ENCODE results near the gene GAGE13.
"Not testable (repeated sequence)": the region's sequence is repeated elsewhere in the genome, so short reads cannot be mapped to it uniquely, and the experiment has no call there.

GAGE13 gene, protein sequence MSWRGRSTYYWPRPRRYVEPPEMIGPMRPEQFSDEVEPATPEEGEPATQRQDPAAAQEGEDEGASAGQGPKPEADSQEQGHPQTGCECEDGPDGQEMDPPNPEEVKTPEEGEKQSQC

DNA sequence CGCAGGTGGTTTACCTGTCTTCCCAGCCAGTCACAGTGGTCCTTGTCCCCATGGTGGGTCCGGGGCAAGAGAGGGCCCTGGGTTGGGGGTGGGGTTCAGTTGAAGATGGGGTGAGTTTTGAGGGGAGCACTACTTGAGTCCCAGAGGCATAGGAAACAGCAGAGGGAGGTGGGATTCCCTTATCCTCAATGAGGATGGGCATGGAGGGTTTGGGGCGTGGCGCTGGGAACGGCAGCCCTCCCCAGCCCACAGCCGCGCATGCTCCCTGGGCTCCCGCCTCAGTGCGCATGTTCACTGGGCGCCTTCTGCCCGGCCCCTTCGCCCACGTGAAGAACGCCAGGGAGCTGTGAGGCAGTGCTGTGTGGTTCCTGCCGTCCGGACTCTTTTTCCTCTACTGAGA lies at the start of gene GAGE13:
GAGE13 (plus strand) TSS at position 301 of the 400 bp plus-strand sequence. CDS start 1,156 bp downstream, outside the sequence.
- CTCF ChIA-PET, H3K27ac Mint-ChIP-seq, H3K4me1 Mint-ChIP-seq, H3K4me3 Mint-ChIP-seq, DNase-seq, H3K9me3 Mint-ChIP-seq, H3K36me3 Mint-ChIP-seq, H3K27me3 Mint-ChIP-seq: not testable (repeated sequence)

GRCh38 chrX:49282647-49283011 lies 48.8 kb upstream of the GAGE13 start:
- H3K4me1 Mint-ChIP-seq, result peaks cover 46% of the 10 kb centered on the region
- DNase-seq, result no peak

DNA sequence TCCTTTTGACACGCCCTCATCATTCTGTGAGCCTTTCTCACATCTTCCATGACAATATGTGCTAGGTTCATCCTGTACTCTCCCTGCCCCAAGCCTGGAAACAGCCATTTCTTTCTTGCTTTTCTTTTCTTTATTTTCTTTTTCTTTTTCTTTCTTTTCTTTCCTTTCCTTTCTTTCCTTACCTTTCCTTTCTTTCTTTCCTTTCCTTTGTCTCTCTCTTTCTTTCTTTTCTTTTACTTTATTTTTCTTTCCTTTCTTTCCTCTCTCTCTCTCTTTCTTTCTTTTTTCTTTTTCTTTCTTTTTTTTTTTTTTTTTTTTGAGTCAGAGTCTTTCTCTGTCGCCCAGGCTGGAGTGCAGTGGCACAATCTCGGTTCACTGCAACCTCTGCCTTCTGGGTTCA lies 47.2 kb upstream of the GAGE13 start:
- CTCF ChIA-PET, result no interaction called here
- Mint-ChIP-seq H3K27me3 (no peaks in the 10 kb centered on the region), H3K4me3 (no peak overlapping the region), H3K36me3 (peaks cover 24% of the 10 kb centered on the region), H3K4me1 (peaks cover 45% of the 10 kb centered on the region), H3K27ac (no peak overlapping the region), H3K9me3 (no peaks in the 10 kb centered on the region)
- DNase-seq, result no peak

More at GRCh38 chrX:49282647-49283011, 48.8 kb upstream of the GAGE13 start:
- Mint-ChIP-seq H3K4me3 (no peak overlapping the region), H3K27ac (no peak overlapping the region), H3K27me3 (no peaks in the 10 kb centered on the region), H3K9me3 (no peaks in the 10 kb centered on the region), H3K36me3 (peaks cover 21% of the 10 kb centered on the region)
- CTCF ChIA-PET, result no interaction called here

DNA sequence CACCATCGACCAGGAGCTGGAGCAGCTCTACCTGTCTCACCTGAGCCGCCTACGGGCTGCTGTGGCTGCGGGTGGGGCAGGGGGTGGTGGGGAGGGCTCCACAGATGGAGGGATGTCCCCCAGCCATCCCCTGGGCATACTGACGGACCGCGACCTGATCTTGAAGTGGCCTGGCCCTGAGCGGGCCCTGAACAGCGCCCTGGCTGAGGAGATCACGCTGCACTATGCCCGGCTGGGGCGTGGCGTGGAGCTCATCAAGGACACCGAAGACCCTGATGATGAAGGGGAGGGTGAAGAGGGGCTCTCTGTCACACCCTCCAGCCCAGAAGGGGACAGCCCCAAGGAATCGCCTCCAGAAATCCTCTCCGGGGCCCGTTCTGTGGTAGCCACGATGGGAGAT lies 45.2 kb upstream of the GAGE13 start:
- Mint-ChIP-seq H3K27ac (no peak overlapping the region), H3K9me3 (no peaks in the 10 kb centered on the region), H3K4me3 (no peak overlapping the region), H3K4me1 (peaks cover 37% of the 10 kb centered on the region), H3K27me3 (no peaks in the 10 kb centered on the region), H3K36me3 (peaks cover 16% of the 10 kb centered on the region)
- no peak for DNase-seq
- CTCF ChIA-PET, result no interaction called here

- CTCF ChIA-PET, result interaction anchor here (1.4 kb wide), 1 partner anchor 94 kb away, joined by 8 read pairs; no protein-coding TSS in a partner anchor
- DNase-seq, result no peak
- peaks cover 38% of the 10 kb centered on the region for H3K4me1 Mint-ChIP-seq
- H3K27me3 Mint-ChIP-seq, result no peaks in the 10 kb centered on the region
- H3K36me3 Mint-ChIP-seq, result peaks cover 16% of the 10 kb centered on the region
- H3K4me3 Mint-ChIP-seq, result no peak overlapping the region
- H3K27ac Mint-ChIP-seq, result no peak overlapping the region
- no peaks in the 10 kb centered on the region for H3K9me3 Mint-ChIP-seq
Observed at GRCh38 chrX:49286581-49286980, 44.8 kb upstream of the GAGE13 start.

GRCh38 chrX:49287665-49288064 lies 43.7 kb upstream of the GAGE13 start:
- Mint-ChIP-seq H3K4me1 (peaks cover 36% of the 10 kb centered on the region), H3K4me3 (no peak overlapping the region), H3K9me3 (no peaks in the 10 kb centered on the region), H3K36me3 (peaks cover 12% of the 10 kb centered on the region), H3K27ac (peak overlapping the region; percentile 34), H3K27me3 (no peaks in the 10 kb centered on the region)
- CTCF ChIA-PET, result interaction anchor here (1.4 kb wide), 1 partner anchor 95 kb away, joined by 8 read pairs; no protein-coding TSS in a partner anchor
- DNase-seq, result no peak

- Mint-ChIP-seq H3K27ac (no peak overlapping the region), H3K4me3 (no peak overlapping the region), H3K36me3 (peaks cover 10% of the 10 kb centered on the region), H3K9me3 (no peaks in the 10 kb centered on the region), H3K4me1 (peaks cover 32% of the 10 kb centered on the region), H3K27me3 (no peaks in the 10 kb centered on the region)
- DNase-seq, result no peak
- CTCF ChIA-PET, result no interaction called here
Observed at GRCh38 chrX:49290215-49290614, 41.2 kb upstream of the GAGE13 start.

DNA sequence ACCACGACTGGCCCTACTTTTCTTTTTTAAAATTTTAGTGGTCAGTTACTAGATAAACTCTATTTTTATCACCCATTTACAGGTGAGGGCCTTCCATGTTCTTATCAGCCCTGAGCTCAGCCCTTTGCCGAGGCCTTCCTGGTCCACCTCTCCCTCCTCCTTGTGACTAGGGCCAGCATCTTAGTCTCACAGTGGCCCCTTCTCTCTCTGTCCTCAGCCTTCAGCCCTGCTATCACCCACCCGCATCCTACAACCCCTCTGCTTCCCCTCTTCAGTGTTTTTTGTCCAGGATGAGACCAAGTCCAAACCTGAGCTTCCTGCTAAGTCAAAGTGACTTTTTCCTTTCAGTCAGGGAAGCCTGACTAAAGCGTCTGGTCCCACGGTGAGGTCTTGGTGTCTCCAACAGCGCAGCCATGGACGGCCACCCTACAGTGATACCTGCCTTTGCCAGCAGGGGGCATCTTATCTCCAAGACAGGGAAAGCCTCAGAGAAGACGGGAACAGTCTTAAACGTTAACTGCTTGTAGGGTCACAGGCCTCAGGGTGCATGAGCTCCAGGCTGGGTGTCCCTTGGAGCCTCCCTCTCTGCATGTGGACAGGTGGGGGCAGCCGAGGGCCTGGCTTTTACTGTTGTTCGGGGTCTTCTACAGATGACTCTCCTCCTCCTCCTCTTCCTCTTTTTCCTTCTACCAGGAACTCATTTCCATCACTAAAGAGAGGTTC lies 39.6 kb upstream of the GAGE13 start:
- Mint-ChIP-seq H3K27me3 (no peaks in the 10 kb centered on the region), H3K27ac (no peak overlapping the region), H3K36me3 (peaks cover 10% of the 10 kb centered on the region), H3K9me3 (no peaks in the 10 kb centered on the region), H3K4me1 (peaks cover 32% of the 10 kb centered on the region), H3K4me3 (no peak overlapping the region)
- CTCF ChIA-PET, result interaction anchor here (0.6 to 1.5 kb wide), 4 partner anchors 16 to 463 kb away, joined by 3 to 6 read pairs (median 4); no protein-coding TSS in a partner anchor
- peak; percentile 81 for DNase-seq

DNA sequence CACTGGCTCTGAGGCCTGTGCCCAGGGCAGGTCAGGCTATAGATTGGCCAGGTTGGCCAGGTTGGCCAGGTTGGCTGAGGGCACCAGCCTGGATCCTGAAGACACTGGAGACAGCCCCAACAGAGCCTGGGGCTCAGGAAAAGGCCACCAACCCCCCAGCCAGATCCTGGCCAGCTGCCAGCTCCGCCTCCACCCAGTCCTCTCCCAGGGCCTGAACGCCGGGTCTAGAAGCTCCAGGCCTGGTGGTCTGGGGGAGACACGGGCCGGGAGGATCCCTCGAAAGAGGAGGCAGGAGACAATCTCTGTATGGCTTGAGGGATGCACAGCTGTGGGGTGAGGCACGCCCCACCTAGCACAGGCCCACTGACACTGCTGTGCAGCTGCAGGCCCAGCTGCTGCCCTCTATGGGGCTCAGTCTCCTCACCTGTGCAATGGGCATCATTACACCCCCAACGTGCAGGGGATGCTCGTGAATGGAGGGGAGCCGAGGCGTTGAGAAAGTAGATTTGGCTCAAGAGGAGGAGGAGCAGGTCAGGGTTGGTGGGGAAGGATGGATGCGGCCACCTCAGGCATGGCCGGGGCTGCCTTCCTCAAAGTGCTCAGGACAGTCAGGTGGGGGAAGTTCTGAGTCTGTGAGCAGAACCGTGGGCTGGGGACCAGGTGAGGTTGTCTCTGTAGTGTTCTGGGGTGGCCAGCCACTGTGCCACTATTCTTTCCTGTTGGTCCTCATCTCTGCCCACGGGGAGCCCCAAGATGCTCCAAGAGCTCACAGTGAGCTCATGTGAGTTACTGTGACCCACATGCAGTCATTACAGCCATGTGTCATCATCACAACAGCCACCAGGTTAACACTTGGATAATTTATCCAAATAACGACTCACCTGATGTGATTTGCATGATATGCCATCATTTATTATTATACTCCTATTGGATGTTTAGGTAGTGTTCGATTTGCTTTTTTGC lies 38.7 kb upstream of the GAGE13 start:
- Mint-ChIP-seq H3K9me3 (no peaks in the 10 kb centered on the region), H3K27ac (no peak overlapping the region), H3K4me1 (peaks cover 24% of the 10 kb centered on the region), H3K4me3 (no peak overlapping the region), H3K27me3 (no peaks in the 10 kb centered on the region), H3K36me3 (peaks cover 3% of the 10 kb centered on the region)
- CTCF ChIA-PET, result interaction anchor here (1.2 to 1.5 kb wide), 2 partner anchors 19 to 462 kb away, joined by 5 to 6 read pairs; no protein-coding TSS in a partner anchor
- no peak for DNase-seq

DNA sequence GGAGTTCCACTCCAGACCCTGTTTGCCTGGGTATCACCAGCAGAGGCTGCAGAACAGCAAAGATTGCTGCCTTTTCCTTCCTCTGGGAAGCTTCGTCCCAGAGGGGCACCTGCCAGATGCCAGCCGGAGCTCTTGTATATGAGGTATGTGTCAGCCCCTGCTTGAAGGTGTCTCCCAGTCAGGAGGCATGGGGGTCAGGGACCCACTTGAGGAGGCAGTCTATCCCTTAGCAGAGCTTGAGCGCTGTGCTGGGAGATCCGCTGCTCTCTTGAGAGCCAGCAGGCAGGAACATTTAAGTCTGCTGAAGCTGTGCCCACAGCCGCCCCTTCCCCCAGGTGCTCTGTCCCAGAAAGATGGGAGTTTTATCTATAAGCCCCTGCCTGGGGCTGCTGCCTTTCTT lies 32.1 kb upstream of the GAGE13 start:
- H3K4me3 Mint-ChIP-seq, H3K4me1 Mint-ChIP-seq, H3K27ac Mint-ChIP-seq, H3K9me3 Mint-ChIP-seq, DNase-seq, H3K36me3 Mint-ChIP-seq, CTCF ChIA-PET, H3K27me3 Mint-ChIP-seq: not testable (repeated sequence)

DNA sequence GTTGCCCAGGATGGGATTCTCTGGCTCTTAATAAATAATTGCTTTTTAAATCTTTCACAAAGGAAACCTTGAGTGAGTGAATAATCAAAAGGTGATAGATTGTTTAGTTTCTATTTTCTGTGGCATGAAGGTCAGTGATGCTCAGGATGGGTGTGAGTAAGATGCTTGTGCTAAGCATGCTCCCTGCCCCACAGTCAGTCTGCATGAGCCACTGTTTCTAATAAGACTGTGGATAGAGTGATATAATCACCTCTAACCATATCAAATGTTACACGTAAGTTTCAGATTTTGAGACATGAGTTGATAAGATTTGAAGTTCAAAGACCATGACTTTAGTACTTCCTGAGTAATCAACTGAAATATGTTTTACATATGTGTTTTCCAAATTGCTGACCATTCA lies 30.7 kb upstream of the GAGE13 start:
- no peaks in the 10 kb centered on the region for H3K36me3 Mint-ChIP-seq
- H3K9me3 Mint-ChIP-seq, result no peaks in the 10 kb centered on the region
- H3K27ac Mint-ChIP-seq, result no peak overlapping the region
- H3K27me3 Mint-ChIP-seq, result peaks cover 10% of the 10 kb centered on the region
- no peak for DNase-seq
- H3K4me1 Mint-ChIP-seq, result no peaks in the 10 kb centered on the region
- H3K4me3 Mint-ChIP-seq, result no peak overlapping the region
- CTCF ChIA-PET, result no interaction called here

DNA sequence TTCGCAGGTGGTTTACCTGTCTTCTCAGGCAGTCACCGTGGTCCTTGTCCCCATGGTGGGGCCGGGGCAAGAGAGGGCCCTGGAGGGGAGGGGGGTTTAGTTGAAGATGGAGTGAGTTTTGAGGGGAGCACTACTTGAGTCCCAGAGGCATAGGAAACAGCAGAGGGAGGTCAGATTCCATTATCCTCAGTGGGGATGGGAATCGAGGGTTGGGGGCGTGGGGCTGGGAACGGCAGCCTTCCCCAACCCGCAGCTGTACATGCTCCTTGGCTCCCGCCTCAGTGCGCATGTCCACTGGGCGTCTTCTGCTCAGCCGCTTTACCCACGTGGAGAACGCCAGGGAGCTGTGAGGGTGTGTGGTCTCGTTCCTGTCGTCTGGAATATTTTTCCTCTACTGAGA lies 28.0 kb upstream of the GAGE13 start, which contains the start of gene GAGE10:
GAGE10 (plus strand) TSS at position 301 of the 400 bp plus-strand sequence. CDS start 1,214 bp downstream, outside the sequence.
- Mint-ChIP-seq H3K4me3 (no peak within 1 kb of the TSS), H3K4me1 (peaks cover 7% of the 10 kb centered on the region), H3K36me3 (no peaks in the 10 kb centered on the region), H3K27ac (no peak within 1 kb of the TSS), H3K27me3 (peaks cover 13% of the 10 kb centered on the region), H3K9me3 (no peaks in the 10 kb centered on the region)
- CTCF ChIA-PET, result no interaction called here
- no peak for DNase-seq

- H3K4me3 Mint-ChIP-seq, result not testable (repeated sequence)
Observed at GRCh38 chrX:49307775-49308174, 23.6 kb upstream of the GAGE13 start.

More at GRCh38 chrX:49307775-49308174, 23.6 kb upstream of the GAGE13 start:
- H3K27me3 Mint-ChIP-seq, H3K9me3 Mint-ChIP-seq, DNase-seq, H3K36me3 Mint-ChIP-seq: not testable (repeated sequence)
- H3K27ac Mint-ChIP-seq, result peak overlapping the region; percentile 11
- CTCF ChIA-PET, result interaction anchor here (1.4 to 2.5 kb wide), 2 partner anchors 16 to 115 kb away, joined by 4 to 6 read pairs; no protein-coding TSS in a partner anchor
- peaks cover 27% of the 10 kb centered on the region for H3K4me1 Mint-ChIP-seq

Data from activated naive CD4-positive, alpha-beta T cell treated with anti-CD3 and anti-CD28 coated beads, Interleukin-2, amount 10 ng/mL, durations not matched to agents 7 days and 5 days (primary cell).